Measurements from ENCODE around the gene B3GALT6. TPM values are rescaled to one million over a fixed set of nuclear protein-coding genes. Genes with fewer than 3 reads are reported as not detected.
A peak's percentile ranks its signal among the peaks of the same experiment; 100 is the strongest.

Gene B3GALT6
- total RNA-seq, 1 experiment from 2014 or later = 20.0 TPM

GRCh38 chr1:1244192-1244811 is 12.3 kb downstream of the B3GALT6 start:
- DNase-seq (ENCODE audit: low spot score) (no peak), ATAC-seq (no peak)
- Mint-ChIP-seq H3K9me3 (no peaks in the 10 kb centered on the region), H3K27me3 (ENCODE audit: low read depth) (no peaks in the 10 kb centered on the region), H3K27ac (no peak overlapping the region), H3K4me3 (no peak overlapping the region), H3K36me3 (no peaks in the 10 kb centered on the region), H3K4me1 (no peaks in the 10 kb centered on the region)
- CTCF ChIA-PET = interaction anchor here (0.8 kb wide), 1 partner anchor 48 kb away, joined by 3 read pairs; no protein-coding TSS in a partner anchor
- POLR2A ChIA-PET = no interaction called here
- no peak for TF ChIP-seq E2F1 (CRISPR knock-in tag; IDR thresholded peaks at IDR 0.05)

GRCh38 chr1:1245178-1245816 is 13.3 kb downstream of the B3GALT6 start:
- TF ChIP-seq ZNF263 (CRISPR knock-in tag; IDR thresholded peaks at IDR 0.05; ENCODE audit: low read depth) = 0 out of 2 replicates have a peak, but pooled peaks have one; percentile 17
- TF ChIP-seq HMGA2 (CRISPR knock-in tag; IDR thresholded peaks at IDR 0.05) = no peak
- TF ChIP-seq MLX (CRISPR knock-in tag; IDR thresholded peaks at IDR 0.05) = no peak
- no peak for TF ChIP-seq TCF7 (CRISPR knock-in tag; IDR thresholded peaks at IDR 0.05; ENCODE audit: low read depth)
- Mint-ChIP-seq H3K9me3 (no peaks in the 10 kb centered on the region), H3K4me3 (no peak overlapping the region), H3K27ac (no peak overlapping the region), H3K4me1 (no peaks in the 10 kb centered on the region), H3K36me3 (no peaks in the 10 kb centered on the region), H3K27me3 (ENCODE audit: low read depth) (no peaks in the 10 kb centered on the region)
- POLR2A ChIA-PET = no interaction called here
- CTCF ChIA-PET = interaction anchor here (2.1 kb wide), 1 partner anchor 47 kb away, joined by 9 read pairs; no protein-coding TSS in a partner anchor
- DNase-seq (ENCODE audit: low spot score) (no peak), ATAC-seq (no peak)

- POLR2A ChIA-PET = no interaction called here
- Mint-ChIP-seq H3K27ac (no peak overlapping the region), H3K36me3 (peaks cover under 1% of the 10 kb centered on the region; the same call in 1 of the 2 replicates), H3K4me1 (no peaks in the 10 kb centered on the region), H3K9me3 (no peaks in the 10 kb centered on the region), H3K27me3 (ENCODE audit: low read depth) (no peaks in the 10 kb centered on the region), H3K4me3 (no peak overlapping the region)
- ATAC-seq (peak; percentile 6; the same call in 1 of the 2 replicates), DNase-seq (ENCODE audit: low spot score) (peak; percentile 50)
- CTCF ChIA-PET = interaction anchor here (0.8 to 2.1 kb wide), 3 partner anchors 9 to 124 kb away, joined by 4 to 9 read pairs (median 6); no protein-coding TSS in a partner anchor
- no peak for TF ChIP-seq CTCF (IDR thresholded peaks at IDR 0.05)
- 0 out of 2 replicates have a peak, but pooled peaks have one; percentile 49 for TF ChIP-seq MAX (CRISPR knock-in tag; IDR thresholded peaks at IDR 0.05)
- no peak for TF ChIP-seq RELA (CRISPR knock-in tag; IDR thresholded peaks at IDR 0.05; ENCODE audit: borderline replicate concordance)
Measured at GRCh38 chr1:1245817-1246576, 14.0 kb downstream of the B3GALT6 start.

- ChIA-PET POLR2A (interaction anchor here (0.7 kb wide), 1 partner anchor 21 kb away, joined by 4 read pairs; no protein-coding TSS in a partner anchor), CTCF (interaction anchor here (0.7 to 2.1 kb wide), 5 partner anchors 10 to 243 kb away, joined by 4 to 9 read pairs (median 6); no protein-coding TSS in a partner anchor)
- Mint-ChIP-seq H3K4me3 (no peak within 1 kb of the TSS), H3K4me1 (no peaks in the 10 kb centered on the region), H3K27ac (no peak within 1 kb of the TSS), H3K36me3 (peaks cover 2% of the 10 kb centered on the region; the same call in 1 of the 2 replicates), H3K9me3 (no peaks in the 10 kb centered on the region), H3K27me3 (ENCODE audit: low read depth) (no peaks in the 10 kb centered on the region)
- TF ChIP-seq MXD4 (CRISPR knock-in tag; IDR thresholded peaks at IDR 0.05; ENCODE audit: borderline replicate concordance) (no peak), RELA (CRISPR knock-in tag; IDR thresholded peaks at IDR 0.05; ENCODE audit: borderline replicate concordance) (no peak), FOXP4 (CRISPR knock-in tag; IDR thresholded peaks at IDR 0.05) (0 out of 2 replicates have a peak, but pooled peaks have one; percentile 20)
- peak; percentile 49 for DNase-seq (ENCODE audit: low spot score)
- ATAC-seq = peak; percentile 63
Measured at GRCh38 chr1:1246577-1247340, 14.7 kb downstream of the B3GALT6 start, which contains the start of gene C1QTNF12. Gene C1QTNF12, minus strand, starts transcription at chr1:1246722. Its CDS starts 32 bp downstream, at chr1:1246690.

All from WTC11 (cell line).